Ishikawa (cell line): ENCODE data around the gene PLAC8L1.

Experiments used
- CEBPB ChIP-seq: IDR thresholded peaks from 2 replicates; pipeline ENCODE4 v1.6.1; 2012
- CREB1 ChIP-seq: IDR thresholded peaks from 2 replicates; pipeline ENCODE4 v1.6.1; 2012; ENCODE audit warnings: low read depth
- EGR1 ChIP-seq: IDR thresholded peaks from 2 replicates; pipeline ENCODE4 v1.6.1; 2012
- EP300 ChIP-seq: IDR thresholded peaks from 2 replicates; pipeline ENCODE4 v1.6.1; 2012; ENCODE audit warnings: borderline replicate concordance
- FOXM1 ChIP-seq: IDR thresholded peaks from 2 replicates; pipeline ENCODE4 v1.6.1; 2012; ENCODE audit warnings: low read depth, borderline replicate concordance
- NFIC ChIP-seq: IDR thresholded peaks from 2 replicates; pipeline ENCODE4 v1.6.1; 2012
- RAD21 ChIP-seq: IDR thresholded peaks from 2 replicates; pipeline ENCODE4 v1.6.1; 2012; ENCODE audit warnings: low read depth
- TAF1 ChIP-seq: IDR thresholded peaks from 2 replicates; pipeline ENCODE4 v1.6.1; 2012; ENCODE audit warnings: low read depth, mild to moderate bottlenecking
- TCF12 ChIP-seq: IDR thresholded peaks from 2 replicates; pipeline ENCODE4 v1.6.1; 2012; ENCODE audit warnings: low read depth
- TEAD4 ChIP-seq: IDR thresholded peaks from 2 replicates; pipeline ENCODE4 v1.6.1; 2012
- YY1 ChIP-seq: IDR thresholded peaks from 2 replicates; pipeline ENCODE4 v1.6.1; 2012; ENCODE audit warnings: low read depth
- ZBTB7A ChIP-seq: IDR thresholded peaks from 2 replicates; pipeline ENCODE4 v1.6.1; 2012; ENCODE audit warnings: low read depth
- TF ChIP-seq, protein P1 (sequence below): IDR thresholded peaks from 2 replicates; pipeline ENCODE4 v1.6.1; 2012
- TF ChIP-seq, protein P2 (sequence below): IDR thresholded peaks from 2 replicates; pipeline ENCODE4 v1.6.1; 2012; ENCODE audit warnings: low read depth, mild to moderate bottlenecking
- TF ChIP-seq, protein P3 (sequence below): IDR thresholded peaks from 2 replicates; pipeline ENCODE4 v1.6.1; 2012

The PLAC8L1 gene

DNA sequence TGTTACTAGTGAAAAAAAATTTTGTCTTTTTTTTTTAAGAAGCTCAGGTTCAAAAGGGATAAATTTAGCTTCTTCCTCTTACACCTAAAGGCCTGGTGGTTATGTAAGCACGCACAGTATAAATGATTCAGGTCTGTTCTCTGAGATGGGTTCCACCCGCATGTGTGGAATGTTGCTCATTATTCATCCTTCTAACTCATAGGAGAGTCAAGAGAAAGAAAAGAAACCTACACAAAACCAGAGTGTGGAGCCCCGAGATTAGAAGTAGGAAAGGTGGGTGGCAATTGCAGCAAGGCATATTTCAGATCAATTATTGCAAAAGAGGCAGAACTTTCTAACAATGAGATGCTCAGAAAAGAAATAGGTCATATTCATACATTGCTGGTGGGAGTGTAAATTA lies 13.5 kb downstream of the PLAC8L1 start:
- no peak for TF ChIP-seq TCF12
- TF ChIP-seq, protein P1, sequence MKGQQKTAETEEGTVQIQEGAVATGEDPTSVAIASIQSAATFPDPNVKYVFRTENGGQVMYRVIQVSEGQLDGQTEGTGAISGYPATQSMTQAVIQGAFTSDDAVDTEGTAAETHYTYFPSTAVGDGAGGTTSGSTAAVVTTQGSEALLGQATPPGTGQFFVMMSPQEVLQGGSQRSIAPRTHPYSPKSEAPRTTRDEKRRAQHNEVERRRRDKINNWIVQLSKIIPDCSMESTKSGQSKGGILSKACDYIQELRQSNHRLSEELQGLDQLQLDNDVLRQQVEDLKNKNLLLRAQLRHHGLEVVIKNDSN = no peak
- TF ChIP-seq, protein P2, sequence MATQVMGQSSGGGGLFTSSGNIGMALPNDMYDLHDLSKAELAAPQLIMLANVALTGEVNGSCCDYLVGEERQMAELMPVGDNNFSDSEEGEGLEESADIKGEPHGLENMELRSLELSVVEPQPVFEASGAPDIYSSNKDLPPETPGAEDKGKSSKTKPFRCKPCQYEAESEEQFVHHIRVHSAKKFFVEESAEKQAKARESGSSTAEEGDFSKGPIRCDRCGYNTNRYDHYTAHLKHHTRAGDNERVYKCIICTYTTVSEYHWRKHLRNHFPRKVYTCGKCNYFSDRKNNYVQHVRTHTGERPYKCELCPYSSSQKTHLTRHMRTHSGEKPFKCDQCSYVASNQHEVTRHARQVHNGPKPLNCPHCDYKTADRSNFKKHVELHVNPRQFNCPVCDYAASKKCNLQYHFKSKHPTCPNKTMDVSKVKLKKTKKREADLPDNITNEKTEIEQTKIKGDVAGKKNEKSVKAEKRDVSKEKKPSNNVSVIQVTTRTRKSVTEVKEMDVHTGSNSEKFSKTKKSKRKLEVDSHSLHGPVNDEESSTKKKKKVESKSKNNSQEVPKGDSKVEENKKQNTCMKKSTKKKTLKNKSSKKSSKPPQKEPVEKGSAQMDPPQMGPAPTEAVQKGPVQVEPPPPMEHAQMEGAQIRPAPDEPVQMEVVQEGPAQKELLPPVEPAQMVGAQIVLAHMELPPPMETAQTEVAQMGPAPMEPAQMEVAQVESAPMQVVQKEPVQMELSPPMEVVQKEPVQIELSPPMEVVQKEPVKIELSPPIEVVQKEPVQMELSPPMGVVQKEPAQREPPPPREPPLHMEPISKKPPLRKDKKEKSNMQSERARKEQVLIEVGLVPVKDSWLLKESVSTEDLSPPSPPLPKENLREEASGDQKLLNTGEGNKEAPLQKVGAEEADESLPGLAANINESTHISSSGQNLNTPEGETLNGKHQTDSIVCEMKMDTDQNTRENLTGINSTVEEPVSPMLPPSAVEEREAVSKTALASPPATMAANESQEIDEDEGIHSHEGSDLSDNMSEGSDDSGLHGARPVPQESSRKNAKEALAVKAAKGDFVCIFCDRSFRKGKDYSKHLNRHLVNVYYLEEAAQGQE = no peak
- TF ChIP-seq FOXM1 = no peak
- no peak for TF ChIP-seq TEAD4
- no peak for TF ChIP-seq RAD21
- no peak for TF ChIP-seq YY1
- TF ChIP-seq CREB1 = no peak
- no peak for TF ChIP-seq TAF1
- TF ChIP-seq ZBTB7A = no peak
- TF ChIP-seq, protein P3, sequence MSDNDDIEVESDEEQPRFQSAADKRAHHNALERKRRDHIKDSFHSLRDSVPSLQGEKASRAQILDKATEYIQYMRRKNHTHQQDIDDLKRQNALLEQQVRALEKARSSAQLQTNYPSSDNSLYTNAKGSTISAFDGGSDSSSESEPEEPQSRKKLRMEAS = no peak
- TF ChIP-seq NFIC = no peak
- no peak for TF ChIP-seq EP300
- no peak for TF ChIP-seq EGR1
- no peak for TF ChIP-seq CEBPB

DNA sequence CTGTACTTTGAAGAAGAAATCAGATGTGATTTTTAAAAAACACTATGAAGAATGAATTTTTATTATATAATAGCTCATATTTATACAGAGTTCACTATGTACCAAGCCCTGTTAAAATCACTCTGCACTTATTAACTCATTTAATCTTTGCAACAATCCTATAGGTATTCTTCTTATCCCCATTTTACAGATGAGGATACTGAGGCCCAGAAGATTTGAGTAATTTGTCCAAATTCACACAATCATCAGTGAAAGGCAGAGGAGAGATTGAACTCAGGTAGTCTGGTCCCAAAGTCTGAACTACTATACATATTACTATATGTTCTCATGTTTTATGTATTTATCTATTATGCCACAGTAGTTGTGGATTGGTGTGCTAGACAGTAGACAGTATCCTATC lies 16.1 kb downstream of the PLAC8L1 start:
- TF ChIP-seq TAF1 (no peak), TEAD4 (no peak)
- TF ChIP-seq, protein P2 = no peak

DNA sequence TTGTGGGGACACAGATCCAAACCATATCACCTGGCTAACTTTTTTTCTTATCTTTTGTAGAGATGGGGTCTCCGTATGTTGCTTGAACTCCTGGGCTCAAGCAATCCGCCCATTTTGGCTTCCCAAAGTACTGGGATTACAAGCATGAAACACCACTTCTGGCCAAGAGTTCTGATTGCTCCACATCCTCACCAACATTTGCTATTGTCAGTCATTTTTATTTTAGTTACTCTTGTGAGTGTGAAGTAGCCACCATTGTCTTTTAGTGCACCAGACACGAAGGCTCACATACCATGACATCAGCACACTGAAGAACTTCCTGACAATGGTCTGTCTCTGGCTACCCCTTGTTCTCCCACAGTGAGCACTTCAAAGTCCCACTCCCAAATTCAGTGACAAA lies 17.3 kb downstream of the PLAC8L1 start:
- TF ChIP-seq CREB1 (no peak), TEAD4 (no peak), CEBPB (no peak), TAF1 (no peak), ZBTB7A (no peak), TCF12 (no peak), EGR1 (no peak), RAD21 (no peak), NFIC (no peak), YY1 (no peak), FOXM1 (no peak), EP300 (no peak)
- TF ChIP-seq, protein P2 = no peak
- TF ChIP-seq, protein P3 = no peak
- TF ChIP-seq, protein P1 = no peak

DNA sequence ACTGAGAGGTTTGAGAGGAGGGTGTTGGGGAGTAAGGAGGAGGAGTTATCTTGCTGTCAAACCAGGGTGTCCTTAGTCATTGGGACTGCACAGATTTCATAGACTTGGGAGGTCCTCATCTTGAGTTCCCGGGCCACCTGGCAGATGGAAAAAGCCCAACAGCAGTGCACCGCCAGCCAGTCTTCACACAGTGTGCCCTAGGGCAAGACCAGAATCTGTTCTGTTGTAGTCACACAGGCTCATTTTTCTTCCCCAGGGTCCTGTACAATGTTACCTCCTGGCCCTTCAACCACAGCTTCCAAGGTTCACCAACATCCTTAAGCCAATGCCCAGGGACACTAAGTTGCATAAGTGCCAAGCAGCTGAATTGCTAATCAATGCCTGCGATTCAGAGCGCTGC lies 21.0 kb downstream of the PLAC8L1 start:
- TF ChIP-seq TEAD4 (no peak), EP300 (no peak), ZBTB7A (no peak), TCF12 (no peak), CEBPB (no peak), TAF1 (no peak), RAD21 (no peak)
- TF ChIP-seq, protein P3 = no peak

DNA sequence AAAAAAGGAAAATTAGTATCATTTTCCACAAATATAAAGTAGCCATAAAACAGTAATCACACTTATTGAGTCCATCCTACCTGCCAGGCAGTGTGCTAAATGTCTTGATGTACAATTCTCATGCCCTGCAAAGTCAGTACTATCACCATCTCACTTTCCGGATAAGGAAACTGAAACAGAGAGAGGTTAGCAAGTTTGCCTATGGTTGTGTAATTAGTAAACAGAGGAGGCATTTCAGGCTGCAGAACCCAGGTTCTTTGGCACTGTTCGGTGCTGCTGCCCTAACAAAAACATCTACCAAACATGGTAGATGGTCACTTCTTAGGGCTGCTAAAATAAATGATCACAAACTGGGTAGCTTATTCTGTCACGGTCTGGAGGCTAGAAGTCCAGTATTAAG lies 22.6 kb downstream of the PLAC8L1 start:
- TF ChIP-seq NFIC (no peak), TAF1 (no peak), TCF12 (no peak), RAD21 (no peak), ZBTB7A (no peak), CREB1 (no peak), TEAD4 (no peak), EGR1 (no peak), FOXM1 (no peak), EP300 (no peak), CEBPB (no peak), YY1 (no peak)
- TF ChIP-seq, protein P1 = no peak
- TF ChIP-seq, protein P3 = no peak
- TF ChIP-seq, protein P2 = no peak
